Measurements from ENCODE around the gene ZNF512B.

Gene ZNF512B

GRCh38 chr20:63968928-63969760 is 586 bp downstream of the ZNF512B start:
- TF ChIP-seq CTCF (IDR thresholded peaks at IDR 0.05; ENCODE audit: insufficient read depth, low read length, missing control alignments), result no peak
- ChIA-PET POLR2A (interaction anchor here (0.6 to 1.8 kb wide), 2 partner anchors 13 to 68 kb away, joined by 4 to 8 read pairs; partner anchors contain the start of gene UCKL1), CTCF (interaction anchor here (1.2 to 3.3 kb wide), 5 partner anchors 9 to 432 kb away, joined by 3 to 14 read pairs (median 4); partner anchors contain the start of genes PRPF6, PTK6 and SAMD10)
- H3K4me3 ChIP-seq (ENCODE audit: low read depth, low read length), result peak overlapping the region; percentile 68
- DNase-seq (ENCODE audit: low read depth, low spot score), result no peak

GRCh38 chr20:63968136-63968927 is 1.4 kb downstream of the ZNF512B start:
- no peak for TF ChIP-seq CTCF (IDR thresholded peaks at IDR 0.05; ENCODE audit: insufficient read depth, low read length, missing control alignments)
- ChIA-PET POLR2A (interaction anchor here (0.6 to 1.8 kb wide), 3 partner anchors 12 to 67 kb away, joined by 3 to 8 read pairs (median 4); partner anchors contain the start of genes PRPF6 and UCKL1), CTCF (interaction anchor here (1.2 to 3.3 kb wide), 5 partner anchors 9 to 431 kb away, joined by 3 to 14 read pairs (median 4); partner anchors contain the start of genes PRPF6, PTK6 and SAMD10)
- H3K4me3 ChIP-seq (ENCODE audit: low read depth, low read length), result peak overlapping the region; percentile 68
- DNase-seq (ENCODE audit: low read depth, low spot score), result no peak

GRCh38 chr20:63967330-63968135 is 2.2 kb downstream of the ZNF512B start:
- TF ChIP-seq CTCF (IDR thresholded peaks at IDR 0.05; ENCODE audit: insufficient read depth, low read length, missing control alignments), result no peak
- no peak overlapping the region for H3K4me3 ChIP-seq (ENCODE audit: low read depth, low read length)
- no peak for DNase-seq (ENCODE audit: low read depth, low spot score)
- CTCF ChIA-PET, result interaction anchor here (1.2 to 3.3 kb wide), 5 partner anchors 10 to 430 kb away, joined by 3 to 14 read pairs (median 4); partner anchors contain the start of genes PRPF6, PTK6 and SAMD10
- POLR2A ChIA-PET, result interaction anchor here (0.6 kb wide), 1 partner anchor 13 kb away, joined by 3 read pairs; the partner anchor contains the start of gene PRPF6

GRCh38 chr20:63966944-63967322 is 2.8 kb downstream of the ZNF512B start:
- ChIA-PET POLR2A (no interaction called here), CTCF (interaction anchor here (3.3 kb wide), 1 partner anchor 13 kb away, joined by 14 read pairs; the partner anchor contains the start of genes PRPF6 and SAMD10)
- DNase-seq (ENCODE audit: low read depth, low spot score), result no peak
- no peak overlapping the region for H3K4me3 ChIP-seq (ENCODE audit: low read depth, low read length)
- no peak for TF ChIP-seq CTCF (IDR thresholded peaks at IDR 0.05; ENCODE audit: insufficient read depth, low read length, missing control alignments)

- TF ChIP-seq CTCF (IDR thresholded peaks at IDR 0.05; ENCODE audit: insufficient read depth, low read length, missing control alignments), result no peak
- no peak for DNase-seq (ENCODE audit: low read depth, low spot score)
- ChIA-PET CTCF (interaction anchor here (3.3 kb wide), 1 partner anchor 14 kb away, joined by 14 read pairs; the partner anchor contains the start of genes PRPF6 and SAMD10), POLR2A (no interaction called here)
- no peak overlapping the region for H3K4me3 ChIP-seq (ENCODE audit: low read depth, low read length)
These were observed 3.4 kb downstream of the ZNF512B start for GRCh38 chr20:63966172-63966943.

Measured in AG04449 (cell line).